ENCODE results near the gene PEX19. TPM values are rescaled to one million over a fixed set of nuclear protein-coding genes. Genes with fewer than 3 reads are reported as not detected.

Gene PEX19
- polyA plus RNA-seq, 1 donor (not counting 4 experiments of a cell fraction or from before 2014, with no cell fraction given) = 48.7 TPM

GRCh38 chr1:160309571-160309970 lies 24.6 kb upstream of the PEX19 start:
- Histone ChIP-seq H3K79me2 (ENCODE audit: control insufficient read depth, insufficient read depth, low read length) (no peaks in the 10 kb centered on the region), H3K27me3 (ENCODE audit: control insufficient read depth, extremely low read depth, insufficient read depth, low read length) (no peaks in the 10 kb centered on the region), H3K36me3 (ENCODE audit: control insufficient read depth in 2 of 2, extremely low read depth in 1 of 2, insufficient read depth in 2 of 2, low read length in 2 of 2) (peaks cover 44 to 50% of the 10 kb centered on the region in 2 experiments), H2AFZ (ENCODE audit: control insufficient read depth, low read length) (no peak overlapping the region), H3K9ac (ENCODE audit: control insufficient read depth, extremely low read depth, insufficient read depth, low read length) (no peak overlapping the region), H3K4me1 (ENCODE audit: control insufficient read depth, extremely low read depth, insufficient read depth, low read length) (no peaks in the 10 kb centered on the region), H4K20me1 (ENCODE audit: control insufficient read depth, extremely low read depth, insufficient read depth, low read length) (no peaks in the 10 kb centered on the region), H3K9me3 (ENCODE audit: control insufficient read depth, low read depth, low read length) (no peaks in the 10 kb centered on the region), H3K4me3 (ENCODE audit: control insufficient read depth in 2 of 3, extremely low read depth in 1 of 3, insufficient read depth in 2 of 3, low read depth in 1 of 3, low read length in 3 of 3) (no peak overlapping the region), H3K27ac (ENCODE audit: control insufficient read depth, insufficient read depth, low read length) (no peak overlapping the region), H3K4me2 (ENCODE audit: control insufficient read depth, extremely low read depth, insufficient read depth, low read depth, low read length) (no peak overlapping the region), H3K9me1 (ENCODE audit: control insufficient read depth, extremely low read depth, insufficient read depth, low read length) (no peaks in the 10 kb centered on the region)
- DNase-seq (ENCODE audit: low read depth, low spot score) (no peak), FAIRE-seq (no peak)
- dilution Hi-C loops (cut with MboI; ENCODE audit: extremely low pct_ligation_motif_present, low sequenced_read_pairs) = no loop called here
- TF ChIP-seq EZH2 (IDR thresholded peaks at IDR 0.05; ENCODE audit: low read length) = no peak

- H3K9ac ChIP-seq (ENCODE audit: control insufficient read depth, extremely low read depth, insufficient read depth, low read length) = no peak overlapping the region
- DNase-seq (ENCODE audit: low read depth, low spot score) = no peak
- dilution Hi-C loops (cut with MboI; ENCODE audit: extremely low pct_ligation_motif_present, low sequenced_read_pairs) = no loop called here
Observed at GRCh38 chr1:160309185-160309557, 24.2 kb upstream of the PEX19 start.

More at GRCh38 chr1:160309185-160309557, 24.2 kb upstream of the PEX19 start:
- H3K4me1 ChIP-seq (ENCODE audit: control insufficient read depth, extremely low read depth, insufficient read depth, low read length) = no peaks in the 10 kb centered on the region
- no peak overlapping the region for H3K4me3 ChIP-seq (ENCODE audit: control insufficient read depth in 2 of 3, extremely low read depth in 1 of 3, insufficient read depth in 2 of 3, low read depth in 1 of 3, low read length in 3 of 3)
- no peaks in the 10 kb centered on the region for H3K79me2 ChIP-seq (ENCODE audit: control insufficient read depth, insufficient read depth, low read length)
- no peak overlapping the region for H2AFZ ChIP-seq (ENCODE audit: control insufficient read depth, low read length)
- no peak overlapping the region for H3K4me2 ChIP-seq (ENCODE audit: control insufficient read depth, extremely low read depth, insufficient read depth, low read depth, low read length)
- no peak for FAIRE-seq
- no peaks in the 10 kb centered on the region for H4K20me1 ChIP-seq (ENCODE audit: control insufficient read depth, extremely low read depth, insufficient read depth, low read length)
- TF ChIP-seq EZH2 (IDR thresholded peaks at IDR 0.05; ENCODE audit: low read length) = no peak
- TF ChIP-seq, protein P1, sequence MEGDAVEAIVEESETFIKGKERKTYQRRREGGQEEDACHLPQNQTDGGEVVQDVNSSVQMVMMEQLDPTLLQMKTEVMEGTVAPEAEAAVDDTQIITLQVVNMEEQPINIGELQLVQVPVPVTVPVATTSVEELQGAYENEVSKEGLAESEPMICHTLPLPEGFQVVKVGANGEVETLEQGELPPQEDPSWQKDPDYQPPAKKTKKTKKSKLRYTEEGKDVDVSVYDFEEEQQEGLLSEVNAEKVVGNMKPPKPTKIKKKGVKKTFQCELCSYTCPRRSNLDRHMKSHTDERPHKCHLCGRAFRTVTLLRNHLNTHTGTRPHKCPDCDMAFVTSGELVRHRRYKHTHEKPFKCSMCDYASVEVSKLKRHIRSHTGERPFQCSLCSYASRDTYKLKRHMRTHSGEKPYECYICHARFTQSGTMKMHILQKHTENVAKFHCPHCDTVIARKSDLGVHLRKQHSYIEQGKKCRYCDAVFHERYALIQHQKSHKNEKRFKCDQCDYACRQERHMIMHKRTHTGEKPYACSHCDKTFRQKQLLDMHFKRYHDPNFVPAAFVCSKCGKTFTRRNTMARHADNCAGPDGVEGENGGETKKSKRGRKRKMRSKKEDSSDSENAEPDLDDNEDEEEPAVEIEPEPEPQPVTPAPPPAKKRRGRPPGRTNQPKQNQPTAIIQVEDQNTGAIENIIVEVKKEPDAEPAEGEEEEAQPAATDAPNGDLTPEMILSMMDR (optimal IDR thresholded peaks at IDR 0.05 in 1 of 3, IDR thresholded peaks at IDR 0.05 in 1 of 3, conservative IDR thresholded peaks at IDR 0.05 in 1 of 3; ENCODE audit: extremely low read depth in 1 of 3, insufficient read depth in 2 of 3, low read length in 3 of 3) = no peak
- no peaks in the 10 kb centered on the region for H3K9me1 ChIP-seq (ENCODE audit: control insufficient read depth, extremely low read depth, insufficient read depth, low read length)
- H3K27ac ChIP-seq (ENCODE audit: control insufficient read depth, insufficient read depth, low read length) = no peak overlapping the region
- H3K27me3 ChIP-seq (ENCODE audit: control insufficient read depth, extremely low read depth, insufficient read depth, low read length) = no peaks in the 10 kb centered on the region
- no peaks in the 10 kb centered on the region for H3K9me3 ChIP-seq (ENCODE audit: control insufficient read depth, low read depth, low read length)
- H3K36me3 ChIP-seq (ENCODE audit: control insufficient read depth in 2 of 2, extremely low read depth in 1 of 2, insufficient read depth in 2 of 2, low read length in 2 of 2) = peaks cover 44 to 48% of the 10 kb centered on the region in 2 experiments

All from keratinocyte (primary cell).